PC-3 (cell line): ENCODE measurements around the gene SULT1B1.

Experiments used
- CTCF ChIP-seq: fragments of 300-600 bp; sonication (generic); conservative IDR thresholded peaks from 2 replicates; pipeline ENCODE4 v1.5.1; 2017; ENCODE audit warnings: antibody characterized with exemption, low read depth, mild to moderate bottlenecking, low read length
- EZH2 ChIP-seq: fragments of 300-600 bp; sonication (generic); IDR thresholded peaks from one replicate; pipeline ENCODE4 v1.6.1; 2017; ENCODE audit warnings: antibody characterized with exemption, mild to moderate bottlenecking, low read length; ENCODE audit not compliant: unreplicated experiment
- EZH2phosphoT487 ChIP-seq: fragments of 300-600 bp; sonication (generic); IDR thresholded peaks from 2 replicates; pipeline ENCODE4 v1.6.1; 2018; ENCODE audit warnings: mild to moderate bottlenecking, antibody characterized with exemption, low read length, borderline replicate concordance

- no peak for TF ChIP-seq CTCF
- TF ChIP-seq EZH2phosphoT487, result no peak
- no peak for TF ChIP-seq EZH2
Observed at GRCh38 chr4:69786547-69786946, 26.1 kb upstream of the SULT1B1 start.
